Measurements from ENCODE around the gene MYL7. TPM values are rescaled to one million over a fixed set of nuclear protein-coding genes. Genes with fewer than 3 reads are reported as not detected.

The MYL7 gene
- polyA plus RNA-seq, 2 of the 4 experiments (the other 2 are of a cell fraction): not detected

- ChIA-PET CTCF (interaction anchor here (1.0 to 1.5 kb wide), 3 partner anchors 12 to 29 kb away, joined by 3 to 7 read pairs (median 4); no protein-coding TSS in a partner anchor), POLR2A (no interaction called here)
- peak overlapping the region; percentile 50 for H3K4me2 ChIP-seq
- peak overlapping the region; percentile 47 to 74 for H3K27ac ChIP-seq
- ATAC-seq (peak; percentile 9 to 45; a peak in 4 of 6 replicates), DNase-seq (ENCODE audit: low read depth in 1 of 2, low spot score in 1 of 2) (no peak), FAIRE-seq (no peak)
- peaks cover 26% of the 10 kb centered on the region for H3K4me1 ChIP-seq
- WGBS (ENCODE audit: missing lambda C conversion rate): 51% methylated on average over 2 of the region's 2 CpGs
- no peak overlapping the region for H3K4me3 ChIP-seq
- TF ChIP-seq ESRRA (IDR thresholded peaks at IDR 0.05; ENCODE audit: borderline replicate concordance, low read length): no peak
- no peak for TF ChIP-seq E2F6 (IDR thresholded peaks at IDR 0.05; ENCODE audit: borderline replicate concordance, low read depth)
- peaks cover 10% of the 10 kb centered on the region; the same call in 1 of the 3 replicates for H3K9me3 ChIP-seq
Observed at GRCh38 chr7:44184873-44185446, 43.8 kb upstream of the MYL7 start.

- WGBS (ENCODE audit: missing lambda C conversion rate): 63% methylated on average over 16 of the region's 16 CpGs
- H3K27ac ChIP-seq: peak overlapping the region; percentile 47 to 74
- ChIA-PET POLR2A (no interaction called here), CTCF (interaction anchor here (1.0 to 1.3 kb wide), 2 partner anchors 23 to 29 kb away, joined by 3 to 4 read pairs; no protein-coding TSS in a partner anchor)
- TF ChIP-seq TP53 (CRISPR knock-in tag; IDR thresholded peaks at IDR 0.05) (no peak), MAX (IDR thresholded peaks at IDR 0.05) (peak; percentile 51; the same call in 1 of the 2 replicates), FOSL2 (IDR thresholded peaks at IDR 0.05) (peak; percentile 80), FOSL2 (CRISPR knock-in tag; IDR thresholded peaks at IDR 0.05) (peak; percentile 91), JUNB (IDR thresholded peaks at IDR 0.05) (peak; percentile 68), JUN (IDR thresholded peaks at IDR 0.05) (peak in 1 of 2 experiments; percentile 47; a peak in 1 of 5 replicates)
- H3K4me3 ChIP-seq: no peak overlapping the region
- H3K4me1 ChIP-seq: peaks cover 26% of the 10 kb centered on the region
- peak overlapping the region; percentile 50 for H3K4me2 ChIP-seq
- H3K9me3 ChIP-seq: peaks cover 10% of the 10 kb centered on the region; the same call in 1 of the 3 replicates
- DNase-seq (ENCODE audit: low read depth in 1 of 2, low spot score in 1 of 2) (peak; percentile 73 to 92), FAIRE-seq (no peak), ATAC-seq (peak; percentile 97 to 98)
Observed at GRCh38 chr7:44184206-44184872, 43.2 kb upstream of the MYL7 start.

GRCh38 chr7:44183386-44183785, 42.3 kb upstream of the MYL7 start:
- ChIA-PET POLR2A (no interaction called here), CTCF (interaction anchor here (0.8 to 1.4 kb wide), 4 partner anchors 10 to 98 kb away, joined by 3 to 5 read pairs (median 3); no protein-coding TSS in a partner anchor)
- DNase-seq (ENCODE audit: low read depth in 1 of 2, low spot score in 1 of 2): no peak
- no peak overlapping the region for H3K4me3 ChIP-seq
- peaks cover 27% of the 10 kb centered on the region for H3K4me1 ChIP-seq
- FAIRE-seq: no peak
- peak overlapping the region in 1 of 2 experiments; percentile 22; a peak in 1 of 6 replicates for H3K27ac ChIP-seq
- no peak for ATAC-seq
- TF ChIP-seq ESRRA (IDR thresholded peaks at IDR 0.05; ENCODE audit: borderline replicate concordance, low read length): no peak
- no peak for TF ChIP-seq JUN (IDR thresholded peaks at IDR 0.05)
- TF ChIP-seq ATOH8 (CRISPR knock-in tag; IDR thresholded peaks at IDR 0.05; ENCODE audit: low read depth): no peak
- no peak for TF ChIP-seq MAZ (IDR thresholded peaks at IDR 0.05; ENCODE audit: borderline replicate concordance, low read depth, low read length)
- no peak for TF ChIP-seq HES2 (IDR thresholded peaks at IDR 0.05)
- WGBS (ENCODE audit: missing lambda C conversion rate): 37% methylated on average over 2 of the region's 2 CpGs
- peaks cover 10% of the 10 kb centered on the region; the same call in 1 of the 3 replicates for H3K9me3 ChIP-seq
- H3K4me2 ChIP-seq: no peak overlapping the region

- ATAC-seq (no peak), FAIRE-seq (no peak), DNase-seq (ENCODE audit: low read depth in 1 of 2, low spot score in 1 of 2) (peak in 1 of 2 experiments; percentile 11)
- POLR2A ChIA-PET: no interaction called here
- Histone ChIP-seq H3K9me3 (peaks cover 10% of the 10 kb centered on the region; the same call in 1 of the 3 replicates), H3K4me1 (peaks cover 32% of the 10 kb centered on the region), H3K27ac (no peak overlapping the region), H3K4me2 (no peak overlapping the region), H3K4me3 (no peak overlapping the region)
- 63% methylated on average over 5 of the region's 5 CpGs for WGBS (ENCODE audit: missing lambda C conversion rate)
- CTCF ChIA-PET: interaction anchor here (0.8 to 1.7 kb wide), 5 partner anchors 9 to 98 kb away, joined by 3 to 6 read pairs (median 3); no protein-coding TSS in a partner anchor
- TF ChIP-seq CEBPB (IDR thresholded peaks at IDR 0.05) (no peak), E2F6 (IDR thresholded peaks at IDR 0.05; ENCODE audit: borderline replicate concordance, low read depth) (no peak), NR3C1 (IDR thresholded peaks at IDR 0.05) (no peak), CBX2 (IDR thresholded peaks at IDR 0.05; ENCODE audit: borderline replicate concordance, low read depth) (no peak), HOXB5 (CRISPR knock-in tag; IDR thresholded peaks at IDR 0.05) (no peak), USF2 (IDR thresholded peaks at IDR 0.05) (no peak), ZNF302 (CRISPR knock-in tag; IDR thresholded peaks at IDR 0.05) (no peak), ATOH8 (CRISPR knock-in tag; IDR thresholded peaks at IDR 0.05; ENCODE audit: low read depth) (no peak), FOSL2 (IDR thresholded peaks at IDR 0.05) (no peak), FOSL2 (CRISPR knock-in tag; IDR thresholded peaks at IDR 0.05) (no peak), KDM1A (IDR thresholded peaks at IDR 0.05; ENCODE audit: low read depth) (no peak), RAD21 (conservative IDR thresholded peaks at IDR 0.05 in 1 of 2, IDR thresholded peaks at IDR 0.05 in 1 of 2) (no peak), PBX3 (IDR thresholded peaks at IDR 0.05) (no peak)
Observed at GRCh38 chr7:44182827-44183226, 41.7 kb upstream of the MYL7 start.
